Karpas-422 (cell line): ENCODE results near the gene LNX2. TPM values are rescaled to one million over a fixed set of nuclear protein-coding genes. Genes with fewer than 3 reads are reported as not detected.
"Not testable (repeated sequence)": the region's sequence is repeated elsewhere in the genome, so short reads cannot be mapped to it uniquely, and the experiment has no call there.

Source experiments
- DNase-seq: peaks from one replicate; pipeline ENCODE4 v3.0.0-alpha.2; 2015
- H2AFZ ChIP-seq: fragments of 200-600 bp; sonication (generic); 2 replicates; pipeline ENCODE4 v1.6.1; 2014; ENCODE audit warnings: antibody characterized with exemption, low read length, mixed read lengths
- H3K27ac ChIP-seq: fragments of 200-600 bp; sonication (generic); 2 replicates; pipeline ENCODE4 v1.5.1; 2014; ENCODE audit warnings: mild to moderate bottlenecking, low read length, moderate library complexity
- H3K27me3 ChIP-seq: fragments of 200-600 bp; sonication (generic); 2 replicates; pipeline ENCODE4 v1.6.1; 2014; ENCODE audit warnings: low read length, mixed read lengths
- H3K36me3 ChIP-seq: fragments of 200-600 bp; sonication (generic); 2 replicates; pipeline ENCODE4 v1.6.1; 2014; ENCODE audit warnings: low read length, mixed read lengths; ENCODE audit not compliant: insufficient read depth
- H3K4me1 ChIP-seq: fragments of 200-600 bp; sonication (generic); 2 replicates; pipeline ENCODE4 v1.6.1; 2014; ENCODE audit warnings: mild to moderate bottlenecking, low read length, mixed read lengths
- H3K4me2 ChIP-seq: fragments of 200-600 bp; sonication (generic); 2 replicates; pipeline ENCODE4 v1.6.1; 2014; ENCODE audit warnings: low read length, low read depth, mild to moderate bottlenecking; ENCODE audit not compliant: poor library complexity, severe bottlenecking
- H3K4me3 ChIP-seq: fragments of 200-600 bp; sonication (generic); 2 replicates; pipeline ENCODE4 v1.5.1; 2014; ENCODE audit warnings: mild to moderate bottlenecking, antibody characterized with exemption, low read length, mixed read lengths
- H3K79me2 ChIP-seq: fragments of 200-600 bp; sonication (generic); 2 replicates; pipeline ENCODE4 v1.6.1; 2014; ENCODE audit warnings: mild to moderate bottlenecking, low read length, mixed read lengths
- H3K9ac ChIP-seq: fragments of 200-600 bp; sonication (generic); 2 replicates; pipeline ENCODE4 v1.6.0; 2014; ENCODE audit warnings: low read length
- H3K9me2 ChIP-seq: fragments of 200-600 bp; sonication (generic), shearing (Covaris generic); replicated peaks from 2 replicates; pipeline ENCODE4 v1.6.0; 2014; ENCODE audit warnings: mild to moderate bottlenecking, low read length, moderate library complexity; ENCODE audit not compliant: insufficient read depth
- H3K9me3 ChIP-seq: fragments of 300-700, 200-600 bp; sonication (generic); 2 replicates; pipeline ENCODE4 v1.6.1; 2014; ENCODE audit warnings: low read length, mixed read lengths
- H4K20me1 ChIP-seq: fragments of 200-600 bp; sonication (generic); 2 replicates; pipeline ENCODE4 v1.6.1; 2014; ENCODE audit warnings: mild to moderate bottlenecking, antibody characterized with exemption, low read length, low read depth; ENCODE audit not compliant: insufficient read depth
- total RNA-seq: library from RNA; depleted of rRNA; stranded (reverse); fragments of >200 nt; shearing (Covaris generic); gene quantifications from 2 replicates; pipeline ENCODE4 v1.2.3, GENCODE V29; 2014; ENCODE audit warnings: low replicate concordance

The LNX2 gene
- total RNA-seq, 1 experiment from 2014 or later, result 5.4 TPM

GRCh38 chr13:27634791-27635190 is 14.5 kb upstream of the LNX2 start:
- Histone ChIP-seq H4K20me1 (peaks cover 10% of the 10 kb centered on the region; the same call in 1 of the 2 replicates), H3K36me3 (peaks cover 25% of the 10 kb centered on the region), H3K9me2 (no peaks in the 10 kb centered on the region), H3K9me3 (no peaks in the 10 kb centered on the region), H3K27ac (no peak overlapping the region), H3K9ac (no peak overlapping the region), H3K79me2 (peaks cover 96% of the 10 kb centered on the region), H3K4me3 (no peak overlapping the region), H3K4me2 (no peak overlapping the region), H3K4me1 (no peaks in the 10 kb centered on the region), H3K27me3 (no peaks in the 10 kb centered on the region), H2AFZ (no peak overlapping the region)
- DNase-seq, result no peak

- Histone ChIP-seq H3K36me3 (peaks cover 25% of the 10 kb centered on the region), H3K27ac (no peak overlapping the region), H4K20me1 (peaks cover 10% of the 10 kb centered on the region; the same call in 1 of the 2 replicates), H3K4me3 (no peak overlapping the region), H3K9me3 (no peaks in the 10 kb centered on the region), H3K79me2 (peaks cover 95% of the 10 kb centered on the region), H3K4me2 (no peak overlapping the region), H3K4me1 (no peaks in the 10 kb centered on the region), H2AFZ (no peak overlapping the region), H3K9ac (no peak overlapping the region), H3K27me3 (no peaks in the 10 kb centered on the region), H3K9me2 (no peaks in the 10 kb centered on the region)
- DNase-seq, result no peak
Measured at GRCh38 chr13:27634231-27634630, 13.9 kb upstream of the LNX2 start.

- Histone ChIP-seq H2AFZ (no peak overlapping the region), H3K9me2 (no peaks in the 10 kb centered on the region), H3K9ac (no peak overlapping the region), H3K9me3 (no peaks in the 10 kb centered on the region), H3K79me2 (peaks cover 95% of the 10 kb centered on the region), H3K36me3 (peaks cover 30% of the 10 kb centered on the region), H3K27me3 (no peaks in the 10 kb centered on the region), H3K4me3 (no peak overlapping the region), H4K20me1 (peaks cover 14% of the 10 kb centered on the region), H3K4me1 (no peaks in the 10 kb centered on the region), H3K27ac (no peak overlapping the region), H3K4me2 (no peak overlapping the region)
- no peak for DNase-seq
Measured at GRCh38 chr13:27632648-27633047, 12.3 kb upstream of the LNX2 start.

- H4K20me1 ChIP-seq, result peaks cover 14% of the 10 kb centered on the region
- no peak overlapping the region for H3K4me3 ChIP-seq
- no peaks in the 10 kb centered on the region for H3K9me2 ChIP-seq
- H2AFZ ChIP-seq, result no peak overlapping the region
- no peaks in the 10 kb centered on the region for H3K9me3 ChIP-seq
- no peak overlapping the region for H3K4me2 ChIP-seq
- H3K79me2 ChIP-seq, result peaks cover 95% of the 10 kb centered on the region
- H3K27me3 ChIP-seq, result no peaks in the 10 kb centered on the region
- no peaks in the 10 kb centered on the region for H3K4me1 ChIP-seq
- peaks cover 28% of the 10 kb centered on the region for H3K36me3 ChIP-seq
- no peak overlapping the region for H3K9ac ChIP-seq
- no peak for DNase-seq
- H3K27ac ChIP-seq, result no peak overlapping the region
Measured at GRCh38 chr13:27632214-27632613, 11.9 kb upstream of the LNX2 start.

- Histone ChIP-seq H3K4me3 (no peak overlapping the region), H3K9me3 (no peaks in the 10 kb centered on the region), H3K4me2 (no peak overlapping the region), H3K9me2 (no peaks in the 10 kb centered on the region), H3K9ac (no peak overlapping the region), H2AFZ (no peak overlapping the region), H3K36me3 (peaks cover 23% of the 10 kb centered on the region), H4K20me1 (peaks cover 14% of the 10 kb centered on the region), H3K4me1 (no peaks in the 10 kb centered on the region), H3K27me3 (no peaks in the 10 kb centered on the region), H3K27ac (no peak overlapping the region), H3K79me2 (peaks cover 95% of the 10 kb centered on the region)
- DNase-seq, result no peak
Measured at GRCh38 chr13:27631665-27632064, 11.3 kb upstream of the LNX2 start.

- no peaks in the 10 kb centered on the region for H3K4me1 ChIP-seq
- no peaks in the 10 kb centered on the region for H3K27me3 ChIP-seq
- H3K9me2 ChIP-seq, result no peaks in the 10 kb centered on the region
- no peak overlapping the region for H3K4me2 ChIP-seq
- no peak overlapping the region for H3K4me3 ChIP-seq
- no peak overlapping the region for H2AFZ ChIP-seq
- peaks cover 14% of the 10 kb centered on the region for H4K20me1 ChIP-seq
- no peak for DNase-seq
- no peak overlapping the region for H3K9ac ChIP-seq
- peaks cover 23% of the 10 kb centered on the region for H3K36me3 ChIP-seq
- peaks cover 95% of the 10 kb centered on the region for H3K79me2 ChIP-seq
- no peaks in the 10 kb centered on the region for H3K9me3 ChIP-seq
- no peak overlapping the region for H3K27ac ChIP-seq
Measured at GRCh38 chr13:27631156-27631555, 10.8 kb upstream of the LNX2 start.

GRCh38 chr13:27628766-27629165 is 8.4 kb upstream of the LNX2 start:
- peaks cover 18% of the 10 kb centered on the region for H4K20me1 ChIP-seq
- H3K27me3 ChIP-seq, H3K9me2 ChIP-seq, H3K4me2 ChIP-seq, H3K4me3 ChIP-seq, H3K9me3 ChIP-seq, DNase-seq, H3K9ac ChIP-seq, H2AFZ ChIP-seq, H3K27ac ChIP-seq: not testable (repeated sequence)
- H3K79me2 ChIP-seq, result peaks cover 96% of the 10 kb centered on the region
- H3K4me1 ChIP-seq, result peaks cover 12% of the 10 kb centered on the region
- H3K36me3 ChIP-seq, result peaks cover 33% of the 10 kb centered on the region

- Histone ChIP-seq H3K27me3 (no peaks in the 10 kb centered on the region), H3K4me2 (no peak overlapping the region), H3K9ac (no peak overlapping the region), H3K36me3 (peaks cover 37% of the 10 kb centered on the region), H4K20me1 (peaks cover 18% of the 10 kb centered on the region), H2AFZ (no peak overlapping the region), H3K4me1 (peaks cover 19% of the 10 kb centered on the region), H3K27ac (no peak overlapping the region), H3K9me3 (no peaks in the 10 kb centered on the region), H3K79me2 (peaks cover 96% of the 10 kb centered on the region), H3K4me3 (no peak overlapping the region), H3K9me2 (no peaks in the 10 kb centered on the region)
- no peak for DNase-seq
Measured at GRCh38 chr13:27628081-27628480, 7.8 kb upstream of the LNX2 start.

- Histone ChIP-seq H2AFZ (no peak overlapping the region), H3K9me2 (no peaks in the 10 kb centered on the region), H3K27ac (no peak overlapping the region), H3K79me2 (peaks cover 98% of the 10 kb centered on the region), H3K36me3 (peaks cover 37% of the 10 kb centered on the region), H3K9me3 (no peaks in the 10 kb centered on the region), H3K4me2 (no peak overlapping the region), H3K27me3 (no peaks in the 10 kb centered on the region), H4K20me1 (peaks cover 18% of the 10 kb centered on the region), H3K4me3 (no peak overlapping the region), H3K9ac (no peak overlapping the region), H3K4me1 (peaks cover 26% of the 10 kb centered on the region)
- no peak for DNase-seq
Measured at GRCh38 chr13:27627380-27627779, 7.1 kb upstream of the LNX2 start.
